GM23338 (cell line): ENCODE results near the gene GARS1. TPM values are rescaled to one million over a fixed set of nuclear protein-coding genes. Genes with fewer than 3 reads are reported as not detected.

ENCODE experiments used
- ATAC-seq: fragments of 200-7000 bp; cut with Tn5 transposase; 3 replicates; pipeline ENCODE4 v1.9.1; 2020
- DNase-seq: peaks from one replicate; pipeline ENCODE4 v3.0.0-alpha.2; 2015; ENCODE audit warnings: low spot score
- H2AFZ ChIP-seq: fragments of 200-600 bp; sonication (generic); 2 replicates; pipeline ENCODE4 v1.8.0; 2016; ENCODE audit warnings: antibody characterized with exemption, mild to moderate bottlenecking, moderate library complexity
- H3F3A ChIP-seq: fragments of 200-600 bp; sonication (generic); replicated peaks from 2 replicates; pipeline ENCODE4 v1.8.0; 2017; ENCODE audit warnings: antibody characterized with exemption, mixed run types, low read depth
- H3K27ac ChIP-seq: fragments of 200-600 bp; sonication (generic); 2 replicates; pipeline ENCODE4 v1.6.1; 2016; ENCODE audit warnings: low read depth
- H3K27me3 ChIP-seq: fragments of 200-600 bp; sonication (generic); 2 replicates; pipeline ENCODE4 v1.8.0; 2016; ENCODE audit warnings: mild to moderate bottlenecking, mixed run types, moderate library complexity; ENCODE audit not compliant: insufficient read depth
- H3K36me3 ChIP-seq: fragments of 200-600 bp; sonication (generic); 2 replicates; pipeline ENCODE4 v1.8.0; 2016; ENCODE audit warnings: mild to moderate bottlenecking; ENCODE audit not compliant: insufficient read depth
- H3K4me1 ChIP-seq: fragments of 200-600 bp; sonication (generic); 2 replicates; pipeline ENCODE4 v1.8.0; 2016; ENCODE audit warnings: mild to moderate bottlenecking, moderate library complexity; ENCODE audit not compliant: insufficient read depth
- H3K4me2 ChIP-seq: fragments of 200-600 bp; sonication (generic); 2 replicates; pipeline ENCODE4 v1.7.1; 2017; ENCODE audit warnings: mixed run types
- H3K4me3 ChIP-seq: fragments of 200-600 bp; sonication (generic); 2 replicates; pipeline ENCODE4 v1.6.1; 2016; ENCODE audit warnings: mixed run types
- H3K79me2 ChIP-seq: fragments of 200-600 bp; sonication (generic); replicated peaks from 2 replicates; pipeline ENCODE4 v1.8.0; 2017; ENCODE audit warnings: mild to moderate bottlenecking; ENCODE audit not compliant: insufficient read depth
- H3K9me2 ChIP-seq: fragments of 200-600 bp; sonication (generic); 2 replicates; pipeline ENCODE4 v1.8.0; 2017; ENCODE audit not compliant: insufficient read depth
- H4K20me1 ChIP-seq: fragments of 200-600 bp; sonication (generic); replicated peaks from 2 replicates; pipeline ENCODE4 v1.8.0; 2017; ENCODE audit warnings: mild to moderate bottlenecking; ENCODE audit not compliant: insufficient read depth
- H3K27ac Mint-ChIP-seq: 2 replicates; pipeline ENCODE4 v1.8.0; 2020; ENCODE audit warnings: inconsistent platforms, mild to moderate bottlenecking, moderate library complexity, mixed read lengths
- H3K27me3 Mint-ChIP-seq: 3 replicates; pipeline ENCODE4 v1.8.0; 2022; ENCODE audit warnings: low read depth, mild to moderate bottlenecking, moderate library complexity, mixed read lengths, inconsistent platforms; ENCODE audit not compliant: insufficient read depth, poor library complexity
- H3K36me3 Mint-ChIP-seq: 3 replicates; pipeline ENCODE4 v1.8.0; 2021; ENCODE audit warnings: low read depth, mild to moderate bottlenecking, inconsistent platforms, moderate library complexity, mixed read lengths
- H3K4me1 Mint-ChIP-seq: 3 replicates; pipeline ENCODE4 v1.8.0; 2020; ENCODE audit warnings: mild to moderate bottlenecking, inconsistent platforms, mixed read lengths
- H3K4me3 Mint-ChIP-seq: 3 replicates; pipeline ENCODE4 v1.8.0; 2021; ENCODE audit warnings: moderate library complexity, mild to moderate bottlenecking, inconsistent platforms, mixed read lengths
- H3K9me3 Mint-ChIP-seq: 3 replicates; pipeline ENCODE4 v1.8.0; 2020; ENCODE audit warnings: moderate library complexity, mild to moderate bottlenecking, inconsistent platforms, mixed read lengths
- CREB1 ChIP-seq: fragments of 250-450 bp; sonication (Bioruptor Pico); IDR thresholded peaks from 2 replicates; pipeline ENCODE4 v1.5.0; 2020; ENCODE audit warnings: low read depth, mild to moderate bottlenecking, moderate library complexity
- ETS1 ChIP-seq: IDR thresholded peaks from 2 replicates; pipeline ENCODE4 v1.6.1; 2016; ENCODE audit warnings: antibody characterized with exemption
- EZH2 ChIP-seq: fragments of 200-600 bp; sonication (generic); IDR thresholded peaks from one replicate; pipeline ENCODE4 v1.8.0; 2017; ENCODE audit warnings: antibody characterized with exemption, mild to moderate bottlenecking, low read depth; ENCODE audit not compliant: unreplicated experiment
- EZH2phosphoT487 ChIP-seq: fragments of 200-600 bp; sonication (generic); IDR thresholded peaks from one replicate; pipeline ENCODE4 v1.8.1; 2018; ENCODE audit warnings: antibody characterized with exemption; ENCODE audit not compliant: unreplicated experiment
- JUNB ChIP-seq: IDR thresholded peaks from one replicate; pipeline ENCODE4 v1.6.1; 2016; ENCODE audit warnings: antibody characterized with exemption; ENCODE audit not compliant: unreplicated experiment
- NANOG ChIP-seq: IDR thresholded peaks from 2 replicates; pipeline ENCODE4 v1.6.1; 2016; ENCODE audit warnings: antibody characterized with exemption, borderline replicate concordance
- POLR2AphosphoS5 ChIP-seq: IDR thresholded peaks from 2 replicates; pipeline ENCODE4 v1.6.1; 2016; ENCODE audit warnings: antibody characterized with exemption, low read depth
- REST ChIP-seq: IDR thresholded peaks from one replicate; pipeline ENCODE4 v1.6.1; 2018; ENCODE audit warnings: antibody characterized with exemption; ENCODE audit not compliant: unreplicated experiment
- STAT1 ChIP-seq: IDR thresholded peaks from one replicate; pipeline ENCODE4 v1.6.1; 2016; ENCODE audit warnings: antibody characterized with exemption; ENCODE audit not compliant: unreplicated experiment
- ZNF114 ChIP-seq: fragments of 250-450 bp; sonication (Bioruptor Pico); IDR thresholded peaks from 2 replicates; pipeline ENCODE4 v1.5.0; 2020; ENCODE audit warnings: mild to moderate bottlenecking, moderate library complexity
- ZNF331 ChIP-seq: fragments of 250-450 bp; sonication (Bioruptor Pico); IDR thresholded peaks from 2 replicates; pipeline ENCODE4 v1.5.0; 2020; ENCODE audit warnings: low read depth, mild to moderate bottlenecking, moderate library complexity
- ZNF462 ChIP-seq: fragments of 250-450 bp; sonication (Bioruptor Pico); IDR thresholded peaks from 2 replicates; pipeline ENCODE4 v1.5.0; 2020; ENCODE audit warnings: mild to moderate bottlenecking, moderate library complexity
- polyA plus RNA-seq: library from polyadenylated mRNA; unstranded; fragments of >200 nt; fragmentation: Nextera tagmentation; extraction: Ambion mirVana; gene quantifications from 2 replicates; pipeline ENCODE4 v1.2.1, GENCODE V29; 2016
- total RNA-seq: library from RNA; depleted of rRNA; stranded (reverse); fragments of >200 nt; shearing (Covaris generic); gene quantifications from 2 replicates; pipeline ENCODE4 v1.2.3, GENCODE V29; 2014

GARS1 gene
- total and polyA plus RNA-seq, 2 experiments from 2014 or later: 207 to 241 TPM

- TF ChIP-seq ETS1 (no peak), STAT1 (no peak), CREB1 (no peak), EZH2phosphoT487 (no peak), ZNF331 (no peak)
Observed at GRCh38 chr7:30594048-30594539, 584 bp upstream of the GARS1 start (continued).

- DNase-seq (peak; percentile 15), ATAC-seq (no peak)
- Mint-ChIP-seq H3K27me3 (peaks cover 6% of the 10 kb centered on the region), H3K36me3 (peaks cover 53% of the 10 kb centered on the region), H3K27ac (peak overlapping the region; percentile 99), H3K4me1 (peaks cover 20% of the 10 kb centered on the region), H3K9me3 (peaks cover 6% of the 10 kb centered on the region; the same call in 1 of the 3 replicates), H3K4me3 (peak overlapping the region; percentile 98)
- peaks cover 8% of the 10 kb centered on the region for H4K20me1 ChIP-seq
- no peaks in the 10 kb centered on the region for H3K9me2 ChIP-seq
- peak overlapping the region; percentile 96 for H3K4me3 ChIP-seq
- peaks cover 24% of the 10 kb centered on the region for H3K36me3 ChIP-seq
- no peaks in the 10 kb centered on the region; the same call in 1 of the 2 replicates for H3K4me1 ChIP-seq
- H3K27ac ChIP-seq: peak overlapping the region; percentile 92
- H3K79me2 ChIP-seq: peaks cover 64% of the 10 kb centered on the region
- no peak overlapping the region for H2AFZ ChIP-seq
- 0 out of 2 replicates have a peak, but pooled peaks cover 7% of the 10 kb centered on the region for H3F3A ChIP-seq
- H3K4me2 ChIP-seq: peak overlapping the region; percentile 83
- H3K27me3 ChIP-seq: no peaks in the 10 kb centered on the region
- no peak for TF ChIP-seq JUNB
- no peak for TF ChIP-seq POLR2AphosphoS5
- TF ChIP-seq ZNF331: no peak
- no peak for TF ChIP-seq EZH2
- no peak for TF ChIP-seq ZNF462
- TF ChIP-seq ETS1: no peak
- TF ChIP-seq NANOG: no peak
- no peak for TF ChIP-seq EZH2phosphoT487
- no peak for TF ChIP-seq ZNF114 (CRISPR knock-in tag)
- no peak for TF ChIP-seq REST
- no peak for TF ChIP-seq STAT1
Observed at GRCh38 chr7:30595436-30596013, 847 bp downstream of the GARS1 start.
